SK-N-SH (cell line): ENCODE data around the gene OR10G8. TPM values are rescaled to one million over a fixed set of nuclear protein-coding genes. Genes with fewer than 3 reads are reported as not detected.

Source experiments
- CTCF ChIA-PET: fragments of 300-600, 350-600 bp; formaldehyde crosslinking; extraction: SDS; loops from one replicate; lab custom pipeline; 2021; lab: Yijun Ruan, JAX
- POLR2A ChIA-PET: fragments of 350-600 bp; sonication (Branson Sonifier 250); formaldehyde crosslinking; extraction: SDS; loops from one replicate; lab custom pipeline; 2020; ENCODE audit warnings: antibody characterized with exemption, inconsistent platforms; lab: Yijun Ruan, JAX
- DNase-seq: peaks from one replicate; pipeline ENCODE4 v3.0.0; 2012
- H2AFZ ChIP-seq: fragments of 200-600 bp; sonication (generic); 2 replicates; pipeline ENCODE4 v1.8.1; 2016; ENCODE audit warnings: antibody characterized with exemption, mild to moderate bottlenecking, low read depth
- H3F3A ChIP-seq: fragments of 200-600 bp; sonication (generic); replicated peaks from 2 replicates; pipeline ENCODE3; 2016; ENCODE audit warnings: antibody characterized with exemption, mild to moderate bottlenecking; ENCODE audit not compliant: insufficient read depth
- H3K27ac ChIP-seq, 2 experiments: fragments of 200-500 bp in 1 of 2; fragments of 200-600 bp in 1 of 2; sonication (Bioruptor generic) in 1 of 2; sonication (generic), shearing (Covaris generic) in 1 of 2; 2 replicates each; pipeline versions ENCODE4 v1.5.1 to v1.6.1; 2014 to 2016; ENCODE audit warnings: low read depth in 2 of 2, inconsistent platforms in 1 of 2, low read length in 1 of 2, mild to moderate bottlenecking in 1 of 2, mixed read lengths in 1 of 2
- H3K27me3 ChIP-seq: fragments of 200-600 bp; sonication (generic), shearing (Covaris generic); 2 replicates; pipeline ENCODE4 v1.6.1; 2016; ENCODE audit warnings: mixed run types; ENCODE audit not compliant: insufficient read depth
- H3K36me3 ChIP-seq, 2 experiments: fragments of 200-500 bp in 1 of 2; fragments of 200-600 bp in 1 of 2; sonication (Bioruptor generic) in 1 of 2; sonication (generic) in 1 of 2; replicated peaks in 1 of 2; 2 replicates each; pipeline versions ENCODE3 to v1.5.1; 2014 to 2016; ENCODE audit warnings: low read length in 1 of 2, mild to moderate bottlenecking in 1 of 2; ENCODE audit not compliant: insufficient read depth in 2 of 2, control insufficient read depth in 1 of 2
- H3K4me1 ChIP-seq, 2 experiments: fragments of 200-500 bp in 1 of 2; fragments of 200-600 bp in 1 of 2; sonication (Bioruptor generic) in 1 of 2; sonication (generic), shearing (Covaris generic) in 1 of 2; 2 replicates each; pipeline versions ENCODE4 v1.5.1 to v1.6.1; 2014 to 2016; ENCODE audit warnings: low read depth in 1 of 2, low read length in 1 of 2, mixed run types in 1 of 2; ENCODE audit not compliant: insufficient read depth in 2 of 2, control insufficient read depth in 1 of 2
- H3K4me2 ChIP-seq: fragments of 200-600 bp; sonication (generic), shearing (Covaris generic); 2 replicates; pipeline ENCODE4 v1.6.1; 2017; ENCODE audit warnings: mixed run types
- H3K4me3 ChIP-seq, 2 experiments: fragments of 200-500 bp in 1 of 2; fragments of 200-600 bp in 1 of 2; sonication (Bioruptor generic) in 1 of 2; sonication (generic), shearing (Covaris generic) in 1 of 2; 2 replicates each; pipeline versions ENCODE4 v1.5.1 to v1.8.1; 2014 to 2016; ENCODE audit warnings: low read depth in 2 of 2, inconsistent platforms in 1 of 2, low read length in 1 of 2, mild to moderate bottlenecking in 1 of 2, mixed read lengths in 1 of 2, moderate library complexity in 1 of 2
- H3K79me2 ChIP-seq: fragments of 200-600 bp; sonication (generic); 2 replicates; pipeline ENCODE4 v1.8.1; 2017; ENCODE audit warnings: mild to moderate bottlenecking; ENCODE audit not compliant: insufficient read depth
- H3K9ac ChIP-seq: fragments of 200-600 bp; sonication (generic); 2 replicates; pipeline ENCODE4 v1.6.1; 2017; ENCODE audit warnings: mixed run types
- H3K9me2 ChIP-seq: fragments of 200-600 bp; sonication (generic); 2 replicates; pipeline ENCODE4 v1.6.1; 2017; ENCODE audit warnings: mixed run types
- H3K9me3 ChIP-seq: fragments of 200-600 bp; sonication (generic); 2 replicates; pipeline ENCODE4 v1.6.1; 2017; ENCODE audit warnings: mixed run types, mild to moderate bottlenecking, moderate library complexity
- H4K20me1 ChIP-seq: fragments of 200-600 bp; sonication (generic); 2 replicates; pipeline ENCODE4 v1.6.1; 2017; ENCODE audit warnings: mild to moderate bottlenecking, mixed run types; ENCODE audit not compliant: insufficient read depth
- CHD2 ChIP-seq: fragments of 150-350 bp; IDR thresholded peaks from 2 replicates; pipeline ENCODE4 v1.6.1; 2018; ENCODE audit warnings: low read length; ENCODE audit not compliant: partially characterized antibody
- EP300 ChIP-seq, 2 experiments: IDR thresholded peaks; 2 replicates each; pipeline versions ENCODE4 v1.4.0 to v1.6.1; 2012; ENCODE audit warnings: borderline replicate concordance in 1 of 2, low read depth in 1 of 2, low read length in 1 of 2
- EZH2phosphoT487 ChIP-seq: fragments of 200-600 bp; sonication (generic); IDR thresholded peaks from 2 replicates; pipeline ENCODE4 v1.6.1; 2017; ENCODE audit warnings: low read depth, mixed run types, mild to moderate bottlenecking, antibody characterized with exemption, moderate library complexity, borderline replicate concordance
- GABPA ChIP-seq: IDR thresholded peaks from 2 replicates; pipeline ENCODE4 v1.4.0; 2012; ENCODE audit warnings: low read depth, mild to moderate bottlenecking
- JUND ChIP-seq: IDR thresholded peaks from 2 replicates; pipeline ENCODE4 v1.4.0; 2012
- NRF1 ChIP-seq: IDR thresholded peaks from 2 replicates; pipeline ENCODE4 v1.6.1; 2012; ENCODE audit warnings: low read depth, mild to moderate bottlenecking, low read length
- RCOR1 ChIP-seq: fragments of 150-350 bp; IDR thresholded peaks from 2 replicates; pipeline ENCODE4 v1.6.1; 2017; ENCODE audit warnings: antibody characterized with exemption, low read length
- SIN3A ChIP-seq: IDR thresholded peaks from 2 replicates; pipeline ENCODE4 v1.6.1; 2012; ENCODE audit warnings: low read depth, mild to moderate bottlenecking, low read length, moderate library complexity, borderline replicate concordance
- SMC3 ChIP-seq: IDR thresholded peaks from 2 replicates; pipeline ENCODE4 v1.6.1; 2012; ENCODE audit warnings: low read depth, low read length, improper control_type of control experiment
- TCF12 ChIP-seq: IDR thresholded peaks from 2 replicates; pipeline ENCODE4 v1.4.0; 2012
- WGBS: methylation state at CpG from one replicate; pipeline ENCODE4 v1.1.6; 2017; ENCODE audit warnings: low lambda C conversion rate; 5-methylcytosine and 5-hydroxymethylcytosine counted together
- polyA plus RNA-seq, 3 experiments: library from polyadenylated mRNA; depleted of rRNA; stranded (reverse); fragments of >200 nt; gene quantifications; 2 replicates each; pipeline ENCODE4 v1.2.3, GENCODE V29; 2012
- TF ChIP-seq, protein P1 (sequence below): IDR thresholded peaks from 2 replicates; pipeline ENCODE4 v1.4.0; 2012; ENCODE audit warnings: low read depth
- TF ChIP-seq, protein P2 (sequence below): fragments of 200-600 bp; sonication (generic); IDR thresholded peaks from 2 replicates; pipeline ENCODE4 v1.6.1; 2017; ENCODE audit warnings: antibody characterized with exemption, mild to moderate bottlenecking, moderate library complexity

OR10G8 gene
- polyA plus RNA-seq, 1 of the 3 experiments (the other 2 are of a cell fraction): not detected

- TF ChIP-seq, protein P1, sequence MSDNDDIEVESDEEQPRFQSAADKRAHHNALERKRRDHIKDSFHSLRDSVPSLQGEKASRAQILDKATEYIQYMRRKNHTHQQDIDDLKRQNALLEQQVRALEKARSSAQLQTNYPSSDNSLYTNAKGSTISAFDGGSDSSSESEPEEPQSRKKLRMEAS: no peak
- TF ChIP-seq, all 33 proteins: peak for 0
These were observed 26.4 kb downstream of the OR10G8 start (continued) for GRCh38 chr11:124052966-124053365.

DNA sequence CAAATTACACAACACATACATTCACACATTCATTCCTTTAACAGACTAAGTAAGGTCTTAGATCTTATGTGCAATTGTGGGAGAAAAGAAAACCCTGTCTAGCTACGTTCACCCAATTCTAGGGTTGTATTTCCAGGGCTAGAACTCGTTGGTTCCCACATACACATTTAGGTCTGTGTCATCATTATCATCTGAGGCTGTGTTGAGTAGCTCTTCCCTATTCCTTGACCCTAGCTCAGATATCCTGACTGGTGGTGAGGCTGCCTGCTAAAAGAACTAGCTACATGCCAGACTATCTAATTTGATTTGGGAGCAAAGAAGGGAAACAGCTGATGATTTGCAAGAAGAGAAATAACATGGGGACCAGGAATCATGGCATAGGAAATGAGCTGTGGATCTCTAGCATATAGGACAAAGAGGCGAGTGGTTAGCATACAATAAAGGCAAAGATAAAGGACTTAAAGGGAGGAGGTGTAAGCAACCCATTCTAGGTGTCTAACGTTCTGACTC is 42.1 kb downstream of the OR10G8 start:
- no peaks in the 10 kb centered on the region for H3K9me3 ChIP-seq
- WGBS: 0% methylated on average over 4 of the region's 4 CpGs
- H3K9me2 ChIP-seq: no peaks in the 10 kb centered on the region
- no peaks in the 10 kb centered on the region for H3F3A ChIP-seq
- TF ChIP-seq, protein P1: no peak
- TF ChIP-seq TCF12 (no peak), RCOR1 (no peak), CHD2 (no peak), NRF1 (no peak), SIN3A (no peak), JUND (no peak), EP300 (IDR thresholded peaks at IDR 0.05; ENCODE audit: borderline replicate concordance in 1 of 2, low read depth in 1 of 2, low read length in 1 of 2) (no peak), GABPA (no peak), EZH2phosphoT487 (no peak), SMC3 (no peak)
- TF ChIP-seq, protein P2, sequence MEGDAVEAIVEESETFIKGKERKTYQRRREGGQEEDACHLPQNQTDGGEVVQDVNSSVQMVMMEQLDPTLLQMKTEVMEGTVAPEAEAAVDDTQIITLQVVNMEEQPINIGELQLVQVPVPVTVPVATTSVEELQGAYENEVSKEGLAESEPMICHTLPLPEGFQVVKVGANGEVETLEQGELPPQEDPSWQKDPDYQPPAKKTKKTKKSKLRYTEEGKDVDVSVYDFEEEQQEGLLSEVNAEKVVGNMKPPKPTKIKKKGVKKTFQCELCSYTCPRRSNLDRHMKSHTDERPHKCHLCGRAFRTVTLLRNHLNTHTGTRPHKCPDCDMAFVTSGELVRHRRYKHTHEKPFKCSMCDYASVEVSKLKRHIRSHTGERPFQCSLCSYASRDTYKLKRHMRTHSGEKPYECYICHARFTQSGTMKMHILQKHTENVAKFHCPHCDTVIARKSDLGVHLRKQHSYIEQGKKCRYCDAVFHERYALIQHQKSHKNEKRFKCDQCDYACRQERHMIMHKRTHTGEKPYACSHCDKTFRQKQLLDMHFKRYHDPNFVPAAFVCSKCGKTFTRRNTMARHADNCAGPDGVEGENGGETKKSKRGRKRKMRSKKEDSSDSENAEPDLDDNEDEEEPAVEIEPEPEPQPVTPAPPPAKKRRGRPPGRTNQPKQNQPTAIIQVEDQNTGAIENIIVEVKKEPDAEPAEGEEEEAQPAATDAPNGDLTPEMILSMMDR: no peak
- DNase-seq: no peak
- no peaks in the 10 kb centered on the region for H3K36me3 ChIP-seq
- no peaks in the 10 kb centered on the region for H4K20me1 ChIP-seq
- POLR2A ChIA-PET: no interaction called here
- H3K4me1 ChIP-seq: no peaks in the 10 kb centered on the region; a peak in 1 of 4 replicates
- no peak overlapping the region for H2AFZ ChIP-seq
- H3K79me2 ChIP-seq: no peaks in the 10 kb centered on the region
- H3K27ac ChIP-seq: no peak overlapping the region
- peaks cover 9% of the 10 kb centered on the region; the same call in 1 of the 2 replicates for H3K27me3 ChIP-seq
- H3K4me2 ChIP-seq: no peak overlapping the region
- no peak overlapping the region for H3K9ac ChIP-seq
- CTCF ChIA-PET: interaction anchor here (1.1 to 9.5 kb wide), 6 partner anchors 13 to 517 kb away, joined by 3 to 247 read pairs (median 6); partner anchors contain the start of gene VWA5A
- H3K4me3 ChIP-seq: no peak overlapping the region
